DND-41 (cell line): Measurements from ENCODE around the gene GDPD1.

Source experiments
- CTCF ChIP-seq: IDR thresholded peaks from 2 replicates; pipeline ENCODE4 v1.5.1; 2012; ENCODE audit warnings: borderline replicate concordance, low read length, moderate library complexity, mild to moderate bottlenecking; ENCODE audit not compliant: poor library complexity, severe bottlenecking; ENCODE audit errors: extremely low read depth
- EZH2 ChIP-seq: IDR thresholded peaks from 3 replicates; pipeline ENCODE4 v1.6.1; 2012; ENCODE audit warnings: borderline replicate concordance, low read depth, mild to moderate bottlenecking, moderate library complexity, low read length, inconsistent platforms; ENCODE audit not compliant: severe bottlenecking

GRCh38 chr17:59193336-59193862, 26.9 kb upstream of the GDPD1 start:
- TF ChIP-seq CTCF (no peak), EZH2 (no peak)
